Activated CD4-positive, alpha-beta T cell treated with anti-CD3 and anti-CD28 coated beads for 1 hour (primary cell): Measurements from ENCODE around the gene NPIPA1.
"Not testable (repeated sequence)": the region's sequence is repeated elsewhere in the genome, so short reads cannot be mapped to it uniquely, and the experiment has no call there.

ENCODE experiments used
- DNase-seq: peaks from one replicate; pipeline ENCODE4 v3.0.0-alpha.2; 2020

Gene NPIPA1

DNA sequence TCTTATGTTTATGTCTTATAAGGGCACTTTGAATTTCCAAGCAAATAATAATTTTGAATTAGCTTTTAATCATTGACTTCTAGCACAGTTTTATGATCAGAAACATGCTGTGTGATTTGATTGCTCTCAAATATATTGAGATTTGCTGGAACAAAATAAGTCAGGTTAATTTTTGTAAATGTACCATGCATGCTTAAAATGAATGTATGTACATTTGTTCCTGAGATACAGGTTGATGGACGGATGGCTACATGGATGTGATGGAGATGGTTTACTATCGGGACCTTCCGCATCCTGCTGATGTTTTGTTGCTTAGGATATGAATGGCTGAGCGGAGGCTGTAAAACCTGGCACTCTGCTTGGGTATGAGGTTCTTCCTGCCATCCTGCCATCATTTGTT lies at the start of gene NPIPA1:
NPIPA1 (plus strand) TSS at position 301 of the 400 bp plus-strand sequence; CDS start at position 301, 0 bp downstream.
- DNase-seq, result not testable (repeated sequence)

DNA sequence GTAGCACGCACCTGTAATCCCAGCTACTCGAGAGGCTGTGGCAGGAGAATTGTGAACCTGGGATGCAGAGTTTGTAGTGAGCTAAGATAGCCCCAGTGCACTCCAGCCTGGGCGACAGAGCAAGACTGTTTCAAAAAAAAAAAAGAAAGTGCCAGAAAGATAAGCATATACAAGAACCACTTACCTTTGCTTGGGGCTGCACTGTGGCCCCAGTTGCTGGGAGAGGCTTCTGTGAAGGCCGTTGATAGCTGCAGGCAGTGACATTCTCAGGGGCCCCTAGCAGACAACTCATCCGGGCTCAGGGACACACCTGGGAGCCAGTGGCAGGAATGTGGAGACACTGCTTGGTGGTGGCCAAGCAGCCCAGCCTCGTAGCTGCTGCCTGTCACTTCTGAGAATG lies 45.1 kb upstream of the NPIPA1 start:
- not testable (repeated sequence) for DNase-seq

DNA sequence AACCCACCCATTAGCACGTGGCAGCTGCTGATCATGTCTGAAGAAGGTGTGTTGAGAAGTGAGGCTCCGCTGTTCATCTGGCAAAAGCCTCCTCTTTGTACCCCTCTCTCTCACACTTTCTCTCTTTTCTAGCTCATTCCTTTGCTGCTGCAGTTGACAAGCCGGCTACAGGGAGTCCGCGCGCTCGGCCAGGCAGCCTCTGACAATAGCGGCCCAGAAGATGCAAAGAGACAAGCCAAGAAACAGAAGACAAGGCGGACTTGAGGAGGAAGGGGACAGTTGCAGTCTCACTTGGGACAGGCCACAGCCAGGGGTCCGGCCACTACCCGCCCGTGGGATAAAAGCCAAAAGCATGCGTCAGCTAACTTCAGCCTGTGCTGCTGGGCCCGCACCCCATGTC lies 41.9 kb upstream of the NPIPA1 start:
- not testable (repeated sequence) for DNase-seq

DNA sequence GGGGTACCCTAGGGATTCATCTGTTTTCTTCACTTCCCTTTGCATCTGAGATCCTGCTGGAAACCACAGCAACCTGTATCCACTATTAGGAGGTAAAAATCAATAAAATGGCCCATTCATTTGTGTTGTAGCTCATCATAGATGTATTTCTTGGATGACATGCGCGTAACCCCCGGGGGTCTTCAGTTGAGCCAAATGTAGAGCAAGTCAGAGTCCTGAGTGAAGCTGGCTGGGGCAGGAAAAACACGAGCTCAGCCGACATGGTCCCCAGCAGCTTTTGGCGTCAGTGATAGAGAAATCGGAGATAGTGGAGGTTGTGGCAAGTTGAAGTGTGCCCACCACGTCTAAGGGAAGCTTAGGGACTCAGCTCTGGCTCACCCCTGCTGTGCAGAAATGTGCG lies 41.2 kb upstream of the NPIPA1 start:
- DNase-seq, result not testable (repeated sequence)

DNA sequence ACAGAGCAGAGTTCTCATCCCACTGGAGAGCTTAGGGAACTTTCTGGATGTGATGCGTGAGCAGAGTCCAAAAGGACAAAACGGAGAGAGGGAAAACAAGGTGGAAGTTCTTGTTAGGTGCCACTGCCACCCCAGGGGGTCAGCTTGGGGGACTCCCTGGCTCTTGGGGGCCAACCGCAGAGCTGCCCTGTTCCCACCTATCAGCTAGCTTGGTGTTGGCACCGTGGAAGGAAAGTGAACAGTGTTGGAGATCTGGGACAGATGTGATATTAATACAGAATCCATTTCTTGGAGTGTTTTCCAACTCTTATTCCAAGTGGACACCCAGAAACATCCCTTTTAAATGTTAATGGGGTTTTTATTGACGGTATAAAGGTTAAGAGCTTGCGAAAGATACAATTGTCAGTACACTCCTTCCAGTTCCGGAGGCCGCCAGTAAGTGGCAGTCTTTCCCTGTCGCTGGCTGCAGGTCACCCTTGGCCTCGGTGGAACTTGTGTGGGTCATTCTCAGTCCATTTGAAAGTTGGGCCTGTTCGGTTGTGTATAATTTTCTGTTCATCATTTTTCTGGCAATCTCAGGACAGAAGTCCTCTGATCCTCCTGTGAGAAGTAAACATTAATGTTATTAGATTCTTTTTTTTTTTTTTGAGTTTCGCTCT lies 40.1 kb upstream of the NPIPA1 start:
- not testable (repeated sequence) for DNase-seq

DNA sequence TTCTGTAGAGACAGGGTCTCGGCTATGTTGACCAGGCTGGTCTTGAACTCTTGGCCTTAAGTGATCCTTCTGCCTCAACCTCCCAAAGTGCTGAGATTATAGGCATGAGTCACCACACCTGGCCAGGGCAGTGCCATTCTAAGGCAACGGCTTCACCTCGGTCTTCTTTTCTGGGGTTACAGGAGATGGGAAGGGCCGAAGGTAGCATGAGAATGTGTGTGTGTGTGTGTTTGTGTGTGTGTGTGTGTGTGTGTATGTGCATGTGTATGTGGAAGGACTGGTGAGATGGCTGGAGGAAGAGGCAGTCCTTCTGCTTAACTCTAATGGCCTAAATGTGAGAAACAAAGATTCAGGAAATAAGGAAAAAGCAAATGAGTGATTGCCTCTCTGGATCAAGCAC lies 39.1 kb upstream of the NPIPA1 start:
- not testable (repeated sequence) for DNase-seq

DNA sequence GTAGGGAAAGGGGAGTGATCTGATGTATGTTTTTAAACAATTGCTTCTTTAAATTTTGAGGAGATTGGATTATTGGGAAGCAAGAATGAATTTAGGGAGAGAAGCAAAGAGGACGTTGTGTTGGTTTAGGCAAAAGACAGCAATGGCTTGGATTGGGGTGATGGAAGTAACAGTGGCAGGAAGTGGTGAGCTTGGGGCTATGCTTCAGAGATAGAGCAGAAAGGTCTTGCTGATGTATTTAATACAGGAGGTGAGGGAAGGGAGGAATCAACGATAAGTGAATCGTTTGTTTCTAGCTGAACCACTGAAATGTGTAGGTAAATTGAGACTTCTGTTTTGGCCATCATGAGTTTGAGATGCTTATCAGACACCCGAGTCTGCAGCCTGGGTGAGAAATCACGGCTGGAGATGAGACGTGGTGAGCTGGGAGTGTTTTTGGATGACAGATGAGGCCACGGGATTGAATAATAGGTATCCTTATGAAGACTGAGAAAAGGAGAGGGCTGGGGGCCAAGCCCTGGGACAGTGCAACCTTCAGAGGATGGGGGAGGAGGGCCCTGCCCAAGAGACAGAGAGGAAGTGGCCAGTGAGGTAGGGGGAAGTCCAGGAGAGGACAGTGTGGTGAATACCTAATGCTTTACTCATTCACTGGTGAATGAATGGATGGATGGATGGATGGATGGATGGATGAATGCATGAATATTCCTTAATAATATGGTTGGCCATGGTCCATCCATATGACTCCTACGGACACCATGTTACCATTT lies 33.9 kb upstream of the NPIPA1 start:
- not testable (repeated sequence) for DNase-seq

DNA sequence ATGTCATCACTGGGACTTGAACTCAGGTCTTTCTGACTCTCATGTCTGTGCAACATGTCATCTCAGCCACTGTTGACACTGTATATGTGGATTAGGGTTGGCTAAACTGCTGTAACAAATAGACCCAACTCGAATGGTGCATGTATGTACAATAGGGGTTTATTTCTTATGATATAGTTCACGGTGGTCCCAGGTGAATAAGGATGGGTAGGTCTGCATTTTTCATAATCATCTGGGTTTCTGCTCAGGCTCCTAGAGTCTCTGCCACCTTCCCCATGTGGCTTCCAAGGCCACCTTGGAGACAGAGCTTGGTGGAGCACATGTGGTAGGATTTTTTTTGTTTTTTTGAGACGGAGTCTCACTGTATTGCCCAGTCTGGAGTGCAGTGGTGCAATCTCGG lies 27.5 kb upstream of the NPIPA1 start:
- not testable (repeated sequence) for DNase-seq

DNA sequence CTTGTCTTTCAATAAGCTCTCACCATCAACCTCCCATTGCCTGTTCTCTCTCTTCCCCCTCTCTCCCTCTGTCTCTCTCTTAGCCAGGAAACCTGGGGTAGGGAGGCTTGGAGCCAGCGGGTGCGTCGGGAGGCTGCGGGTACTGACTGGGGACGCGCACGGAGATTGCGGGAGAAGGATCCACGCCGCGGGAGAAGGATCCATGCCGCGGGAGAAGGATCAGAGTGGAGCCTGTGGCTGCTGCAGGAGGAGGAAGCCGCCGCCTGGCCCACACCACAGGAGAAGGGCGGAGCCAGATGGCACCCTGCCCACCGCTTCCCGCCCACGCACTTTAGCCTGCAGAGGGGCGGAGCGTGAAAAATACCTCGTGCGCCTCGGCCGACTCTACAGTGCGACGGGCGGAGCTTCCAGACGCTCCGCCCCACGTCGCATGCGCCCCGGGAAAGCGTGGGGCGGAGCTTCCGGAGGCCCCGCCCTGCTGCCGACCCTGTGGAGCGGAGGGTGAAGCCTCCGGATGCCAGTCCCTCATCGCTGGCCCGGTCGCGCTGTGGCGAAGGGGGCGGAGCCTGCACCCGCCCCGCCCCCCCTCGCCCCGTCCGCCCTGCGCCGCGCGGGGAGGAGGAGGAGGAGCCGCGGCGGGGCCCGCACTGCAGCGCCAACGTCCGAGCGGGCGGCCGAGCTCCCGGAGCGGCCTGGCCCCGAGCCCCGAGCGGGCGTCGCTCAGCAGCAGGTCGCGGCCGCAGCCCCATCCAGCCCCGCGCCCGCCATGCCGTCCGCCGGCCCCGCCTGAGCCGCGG lies 26.2 kb upstream of the NPIPA1 start:
- DNase-seq, result not testable (repeated sequence)

DNA sequence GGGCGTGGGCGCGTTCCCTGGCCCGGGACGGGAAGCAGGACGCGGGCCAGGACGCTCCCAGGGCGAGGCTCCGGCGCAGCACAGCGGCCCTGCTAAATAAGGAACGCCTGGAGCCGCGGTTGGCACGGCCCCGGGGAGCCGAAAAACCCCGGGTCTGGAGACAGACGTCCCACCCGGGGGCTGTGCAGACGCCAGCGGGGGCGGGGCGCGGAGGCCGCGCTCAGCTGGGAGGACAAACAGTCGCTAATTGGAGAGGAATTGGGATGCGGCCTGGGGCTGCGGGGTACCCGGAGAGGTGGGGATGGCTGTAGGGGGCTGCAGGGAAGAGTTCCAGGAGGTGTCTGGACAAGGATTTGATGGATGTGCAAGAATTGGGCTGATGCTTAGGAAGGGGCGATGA lies 25.3 kb upstream of the NPIPA1 start:
- peak; percentile 32 for DNase-seq

DNA sequence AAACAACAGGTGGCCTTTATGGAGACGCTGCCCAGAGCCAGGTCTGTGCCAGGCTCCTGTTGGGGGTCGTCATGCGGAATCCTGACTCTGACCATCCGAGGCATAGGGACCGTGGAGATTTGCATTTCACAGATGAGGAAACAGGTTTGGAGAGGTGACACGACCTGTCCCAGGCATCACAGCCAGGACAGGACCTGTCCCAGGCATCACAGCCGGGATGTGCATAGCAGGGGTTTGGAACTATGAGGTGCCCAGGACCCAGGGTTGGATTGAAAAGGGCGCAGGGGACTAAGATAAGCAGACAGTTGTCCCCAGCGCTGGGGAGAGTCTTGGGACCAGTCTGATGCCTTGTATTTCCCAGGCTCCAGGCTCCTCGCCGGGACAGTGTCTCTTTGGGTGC lies 24.7 kb upstream of the NPIPA1 start:
- DNase-seq, result not testable (repeated sequence)

DNA sequence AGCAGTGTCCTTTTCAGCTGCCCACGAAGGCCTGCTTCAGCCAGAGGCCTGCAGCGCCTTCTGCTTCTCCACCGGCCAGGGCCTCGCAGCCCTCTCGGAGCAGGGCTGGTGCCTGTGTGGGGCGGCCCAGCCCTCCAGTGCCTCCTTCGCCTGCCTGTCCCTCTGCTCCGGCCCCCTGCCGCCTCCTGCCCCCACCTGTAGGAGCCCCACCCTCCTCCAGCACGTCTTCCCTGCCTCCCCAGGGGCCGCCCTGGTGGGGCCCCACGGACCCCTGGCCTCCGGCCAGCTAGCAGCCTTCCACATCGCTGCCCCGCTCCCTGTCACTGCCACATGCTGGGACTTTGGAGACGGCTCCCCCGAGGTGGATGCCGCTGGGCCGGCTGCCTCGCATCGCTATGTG lies 18.7 kb upstream of the NPIPA1 start:
- DNase-seq, result not testable (repeated sequence)

DNA sequence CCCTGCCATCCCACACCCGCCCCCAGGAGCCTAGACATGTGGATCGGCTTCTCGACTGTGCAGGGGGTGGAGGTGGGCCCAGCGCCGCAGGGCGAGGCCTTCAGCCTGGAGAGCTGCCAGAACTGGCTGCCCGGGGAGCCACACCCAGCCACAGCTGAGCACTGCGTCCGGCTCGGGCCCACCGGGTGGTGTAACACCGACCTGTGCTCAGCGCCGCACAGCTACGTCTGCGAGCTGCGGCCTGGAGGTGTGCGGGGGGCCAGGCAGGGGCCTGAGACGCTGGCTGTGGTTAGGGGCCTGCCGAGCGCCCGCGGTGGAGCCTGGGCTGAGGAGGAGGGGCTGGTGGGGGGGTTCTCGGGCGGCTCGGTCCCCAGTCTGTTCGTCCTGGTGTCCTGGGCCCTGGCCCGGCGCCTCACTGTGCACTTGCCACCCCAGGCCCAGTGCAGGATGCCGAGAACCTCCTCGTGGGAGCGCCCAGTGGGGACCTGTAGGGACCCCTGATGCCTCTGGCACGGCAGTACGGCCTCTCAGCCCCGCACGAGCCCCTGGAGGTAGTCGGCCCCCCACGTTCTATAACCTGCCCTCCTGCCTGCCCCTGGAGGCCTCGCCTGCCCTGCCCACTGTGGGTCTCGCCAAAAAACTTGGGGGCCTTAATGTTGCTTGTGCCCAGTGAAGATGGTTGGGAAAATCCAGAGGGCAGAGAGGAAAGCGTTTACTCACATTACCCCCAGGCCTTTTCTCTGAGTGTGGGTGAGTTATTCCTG lies 17.2 kb upstream of the NPIPA1 start:
- DNase-seq, result not testable (repeated sequence)

DNA sequence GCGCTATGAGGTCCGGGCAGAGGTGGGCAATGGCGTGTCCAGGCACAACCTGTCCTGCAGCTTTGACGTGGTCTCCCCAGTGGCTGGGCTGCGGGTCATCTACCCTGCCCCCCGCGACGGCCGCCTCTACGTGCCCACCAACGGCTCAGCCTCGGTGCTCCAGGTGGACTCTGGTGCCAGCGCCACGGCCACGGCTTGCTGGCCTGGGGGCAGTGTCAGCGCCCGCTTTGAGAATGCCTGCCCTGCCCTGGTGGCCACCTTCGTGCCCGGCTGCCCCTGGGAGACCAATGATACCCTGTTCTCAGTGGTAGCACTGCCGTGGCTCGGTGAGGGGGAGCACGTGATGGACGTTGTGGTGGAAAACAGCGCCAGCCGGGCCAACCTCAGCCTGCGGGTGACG lies 15.0 kb upstream of the NPIPA1 start:
- not testable (repeated sequence) for DNase-seq

DNA sequence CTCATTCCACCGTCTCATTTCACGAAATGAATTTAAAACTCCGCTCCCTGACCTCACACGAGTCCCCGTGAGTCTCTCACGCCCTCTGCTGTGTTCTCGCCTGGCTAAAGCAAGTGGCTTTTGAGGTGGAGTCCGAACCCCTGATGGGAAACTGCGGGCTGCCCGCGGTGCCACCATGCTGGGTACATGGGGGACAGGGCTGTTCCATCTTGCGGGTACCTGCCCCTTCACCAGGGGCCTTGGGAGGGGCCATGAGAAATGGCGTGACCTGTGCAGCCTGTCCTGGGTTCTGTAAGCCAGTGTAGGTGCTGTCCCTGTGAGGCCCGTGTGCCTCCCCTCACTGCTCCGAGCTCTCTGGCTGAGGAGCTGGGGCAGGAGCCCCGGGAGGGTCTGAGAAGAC lies 14.3 kb upstream of the NPIPA1 start:
- DNase-seq, result not testable (repeated sequence)

DNA sequence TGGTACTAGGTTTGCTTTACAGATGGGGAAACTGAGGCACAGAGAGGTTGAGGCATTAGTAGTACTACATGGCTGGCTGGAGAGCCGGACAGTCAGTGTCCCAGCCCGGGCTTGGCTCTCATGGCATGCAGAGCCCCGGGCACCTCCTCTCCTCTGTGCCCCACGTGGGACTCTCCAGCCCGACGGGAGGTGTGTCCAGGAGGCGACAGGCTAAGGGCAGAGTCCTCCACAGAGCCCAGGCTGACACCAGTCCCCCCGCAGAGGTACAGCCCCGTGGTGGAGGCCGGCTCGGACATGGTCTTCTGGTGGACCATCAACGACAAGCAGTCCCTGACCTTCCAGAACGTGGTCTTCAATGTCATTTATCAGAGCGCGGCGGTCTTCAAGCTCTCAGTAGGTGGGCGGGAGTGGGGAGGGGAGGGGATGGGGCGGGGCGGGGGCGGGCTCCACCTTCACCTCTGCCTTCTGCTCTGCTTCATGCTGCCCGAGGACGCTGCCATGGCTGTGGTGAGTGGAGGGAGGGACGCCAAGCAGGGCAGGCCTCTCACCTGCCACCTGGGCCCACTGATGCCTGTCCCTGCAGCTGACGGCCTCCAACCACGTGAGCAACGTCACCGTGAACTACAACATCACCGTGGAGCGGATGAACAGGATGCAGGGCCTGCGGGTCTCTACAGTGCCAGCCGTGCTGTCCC lies 13.7 kb upstream of the NPIPA1 start:
- DNase-seq, result not testable (repeated sequence)

DNA sequence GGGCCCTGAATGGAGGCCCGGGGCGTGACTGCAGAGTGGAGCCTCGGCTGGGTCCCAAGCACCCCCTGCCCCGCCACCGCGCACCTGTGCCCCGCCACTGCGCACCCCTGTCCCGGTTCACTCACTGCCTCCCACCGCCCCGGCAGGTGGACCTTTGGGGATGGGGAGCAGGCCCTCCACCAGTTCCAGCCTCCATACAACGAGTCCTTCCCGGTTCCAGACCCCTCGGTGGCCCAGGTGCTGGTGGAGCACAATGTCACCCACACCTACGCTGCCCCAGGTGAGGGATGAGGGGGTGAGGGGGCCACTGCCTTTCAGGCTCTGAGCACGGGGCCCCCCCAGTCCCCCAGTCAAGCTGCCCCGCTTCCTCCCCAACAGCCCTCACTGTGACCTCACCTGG lies 12.9 kb upstream of the NPIPA1 start:
- not testable (repeated sequence) for DNase-seq

DNA sequence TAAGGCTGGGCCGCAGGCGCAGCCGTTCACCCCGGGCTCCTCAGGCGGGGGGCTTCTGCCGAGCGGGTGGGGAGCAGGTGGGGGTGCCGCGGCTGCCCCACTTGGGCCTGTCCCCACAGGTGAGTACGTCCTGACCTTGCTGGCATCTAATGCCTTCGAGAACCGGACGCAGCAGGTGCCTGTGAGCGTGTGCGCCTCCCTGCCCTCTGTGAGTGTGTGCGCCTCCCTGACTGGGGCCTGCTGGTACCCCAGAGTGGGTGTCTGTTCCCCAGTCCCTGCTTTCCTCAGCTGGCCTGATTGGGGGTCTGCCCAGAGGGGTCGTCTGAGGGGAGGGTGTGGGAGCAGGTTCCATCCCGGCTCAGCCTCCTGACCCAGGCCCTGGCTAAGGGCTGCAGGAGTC lies 12.3 kb upstream of the NPIPA1 start:
- DNase-seq, result not testable (repeated sequence)

DNA sequence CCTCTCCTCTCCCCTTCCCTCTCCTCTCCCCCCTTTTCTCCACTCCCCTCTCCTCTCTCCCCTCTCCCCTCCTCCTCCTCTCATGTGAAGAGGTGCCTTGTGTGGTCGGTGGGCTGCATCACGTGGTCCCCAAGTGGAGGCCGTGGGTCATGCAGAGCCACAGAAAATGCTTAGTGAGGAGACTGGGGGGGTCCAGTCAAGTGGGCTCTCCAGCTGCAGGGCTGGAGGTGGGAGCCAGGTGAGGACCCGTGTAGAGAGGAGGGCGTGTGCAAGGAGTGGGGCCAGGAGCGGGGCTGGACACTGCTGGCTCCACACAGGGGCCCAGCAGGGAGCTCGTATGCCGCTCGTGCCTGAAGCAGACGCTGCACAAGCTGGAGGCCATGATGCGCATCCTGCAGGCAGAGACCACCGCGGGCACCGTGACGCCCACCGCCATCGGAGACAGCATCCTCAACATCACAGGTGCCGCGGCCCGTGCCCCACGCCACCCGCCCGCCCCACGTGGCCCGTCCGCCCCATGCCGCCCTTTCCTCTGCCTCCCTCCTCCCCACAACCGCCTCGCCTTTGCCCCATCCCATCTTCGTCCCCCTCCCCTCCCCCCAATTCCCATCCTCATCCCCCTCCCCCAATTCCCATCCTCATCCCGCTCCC lies 9.1 kb upstream of the NPIPA1 start:
- DNase-seq, result not testable (repeated sequence)

DNA sequence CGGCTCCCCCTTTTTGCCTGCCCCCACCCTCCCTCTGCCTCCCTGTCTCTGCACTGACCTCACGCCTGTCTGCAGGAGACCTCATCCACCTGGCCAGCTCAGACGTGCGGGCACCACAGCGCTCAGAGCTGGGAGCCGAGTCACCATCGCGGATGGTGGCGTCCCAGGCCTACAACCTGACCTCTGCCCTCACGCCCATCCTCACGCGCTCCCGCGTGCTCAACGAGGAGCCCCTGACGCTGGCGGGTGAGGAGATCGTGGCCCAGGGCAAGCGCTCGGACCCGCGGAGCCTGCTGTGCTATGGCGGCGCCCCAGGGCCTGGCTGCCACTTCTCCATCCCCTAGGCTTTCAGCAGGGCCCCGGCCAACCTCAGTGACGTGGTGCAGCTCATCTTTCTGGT lies 8.1 kb upstream of the NPIPA1 start:
- DNase-seq, result not testable (repeated sequence)

DNA sequence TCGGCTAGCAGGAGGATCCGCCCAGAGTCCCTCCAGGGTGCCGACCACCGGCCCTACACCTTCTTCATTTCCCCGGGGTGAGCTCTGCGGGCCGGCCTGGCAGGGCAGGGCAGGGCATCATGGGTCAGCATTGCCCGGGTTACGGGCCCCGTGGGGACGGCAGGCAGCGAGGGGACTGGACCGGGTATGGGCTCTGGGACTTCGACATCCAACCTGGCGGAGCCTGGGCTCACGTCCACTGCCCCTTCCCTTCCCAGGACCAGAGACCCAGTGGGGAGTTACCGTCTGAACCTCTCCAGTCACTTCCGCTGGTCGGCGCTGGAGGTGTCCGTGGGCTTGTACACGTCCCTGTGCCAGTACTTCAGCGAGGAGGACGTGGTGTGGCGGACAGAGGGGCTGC lies 7.0 kb upstream of the NPIPA1 start:
- DNase-seq, result not testable (repeated sequence)
